NCI-H128 (cell line): ENCODE measurements around the gene ANKRD55.
"Not testable (repeated sequence)": the region's sequence is repeated elsewhere in the genome, so short reads cannot be mapped to it uniquely, and the experiment has no call there.

Experiments
- DNase-seq: peaks from one replicate; lab custom pipeline; 2025; ENCODE audit not compliant: unreplicated experiment; lab: John Stamatoyannopoulos, UW

Gene ANKRD55

GRCh38 chr5:56147106-56147505 lies 86.0 kb downstream of the ANKRD55 start:
- DNase-seq: no peak

GRCh38 chr5:56146674-56147073 lies 86.5 kb downstream of the ANKRD55 start:
- DNase-seq: no peak

DNA sequence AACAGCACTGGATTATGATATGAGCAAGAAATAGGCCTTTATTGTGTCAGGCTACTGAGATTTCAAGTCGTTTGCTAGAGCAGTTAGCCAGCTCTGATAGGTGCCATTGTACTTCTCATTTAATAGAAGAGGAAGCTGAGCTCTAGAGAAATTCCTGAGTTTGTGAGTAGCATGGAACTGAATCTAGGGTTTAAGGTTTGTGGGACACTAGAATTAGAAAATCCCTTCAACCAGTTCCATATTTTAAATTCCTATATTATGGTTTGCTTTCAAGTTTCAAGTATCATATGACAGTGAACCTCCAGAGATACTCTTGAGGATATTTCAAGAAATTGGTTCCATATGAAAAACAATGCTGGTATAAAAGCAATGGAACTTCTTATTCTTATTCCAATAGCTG lies 87.6 kb downstream of the ANKRD55 start:
- DNase-seq: no peak

DNA sequence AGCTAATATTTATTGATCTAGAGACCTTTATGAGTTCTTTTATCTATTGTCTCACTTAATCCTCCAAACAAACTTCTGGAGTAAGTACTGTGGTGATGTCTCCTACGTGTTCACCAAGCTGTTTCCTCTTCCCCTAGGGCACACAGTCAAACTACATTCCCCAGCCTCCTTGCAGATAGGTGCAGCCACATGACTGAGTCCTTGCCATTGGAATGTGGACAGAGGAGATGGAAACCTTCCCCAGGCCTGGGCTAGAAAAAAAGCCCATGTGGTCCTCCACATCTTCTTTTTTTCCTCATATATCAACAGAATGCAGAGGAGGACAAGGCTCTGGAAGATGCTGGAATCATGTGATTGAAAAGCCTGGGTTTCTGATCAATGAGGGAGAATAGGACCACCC lies 88.0 kb downstream of the ANKRD55 start:
- DNase-seq: no peak

DNA sequence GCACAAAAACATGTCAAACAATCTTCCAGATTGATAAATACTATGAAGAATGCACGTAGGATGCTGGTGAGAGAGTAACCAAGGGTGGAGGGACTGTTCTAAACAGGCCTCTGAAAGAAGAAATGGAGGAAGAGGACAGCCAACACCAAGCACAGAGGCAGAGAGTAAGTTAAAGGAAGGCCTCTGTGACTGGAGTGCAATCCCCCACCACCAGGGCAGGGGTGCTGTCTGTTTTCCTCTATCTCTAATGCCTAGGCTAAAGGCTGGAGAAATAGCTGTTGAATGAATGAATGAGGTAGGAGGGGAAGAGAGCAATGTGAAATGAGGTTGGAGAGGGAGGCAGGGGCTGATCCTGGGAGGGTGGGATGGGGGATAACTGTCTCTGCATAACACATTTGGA lies 88.9 kb downstream of the ANKRD55 start:
- no peak for DNase-seq

DNA sequence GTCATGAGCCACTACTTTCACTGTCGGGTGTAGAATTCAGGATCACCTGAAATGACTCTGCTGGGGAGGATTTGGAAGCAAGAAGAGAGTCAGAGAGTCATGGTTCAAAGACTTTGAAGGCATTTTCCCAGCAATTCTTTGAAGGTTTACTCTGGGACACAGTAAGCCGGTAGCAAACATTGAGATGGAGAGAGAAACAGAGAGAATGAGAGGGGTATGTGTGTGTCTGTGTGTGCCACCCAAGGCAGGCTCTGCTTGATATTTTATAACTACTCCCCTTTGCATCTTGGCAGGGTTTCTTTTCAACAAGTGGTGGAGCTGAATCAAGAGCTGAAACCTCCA lies 89.8 kb downstream of the ANKRD55 start:
- no peak for DNase-seq

DNA sequence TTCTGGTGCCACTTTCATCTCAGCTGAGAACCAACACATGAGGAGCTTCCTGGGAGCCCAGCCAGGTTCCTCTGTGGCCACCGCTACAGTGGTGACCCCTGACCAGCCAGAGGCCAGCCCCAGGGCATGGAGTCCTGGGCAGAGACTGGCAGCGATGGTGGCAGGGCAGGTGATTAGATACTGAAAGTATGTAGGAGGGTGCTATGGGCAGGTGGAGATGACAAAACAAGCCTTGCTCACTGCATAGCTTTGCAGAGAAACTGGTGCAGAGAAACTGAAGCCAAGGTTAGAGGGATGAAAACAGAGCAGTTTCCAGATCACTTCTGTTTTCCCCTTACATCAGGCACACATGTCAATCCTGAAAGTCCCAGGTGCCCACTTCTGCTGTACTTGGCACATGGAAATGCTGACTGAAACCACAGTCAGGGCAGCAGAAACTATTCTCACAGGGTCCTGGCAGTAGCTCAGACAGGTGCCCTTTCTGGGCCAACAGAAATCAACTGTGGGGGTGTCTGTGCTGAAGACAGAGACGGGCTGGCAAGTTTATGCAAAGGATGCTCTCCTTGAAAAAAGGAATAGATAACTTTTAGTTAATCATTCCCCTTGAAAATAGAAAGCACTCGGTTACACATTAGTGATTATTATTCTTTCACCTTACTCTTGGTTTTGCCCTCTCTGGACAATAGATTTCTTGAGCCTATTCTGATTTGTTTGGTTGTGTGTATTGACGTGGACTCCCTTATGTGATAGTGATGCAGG lies 90.3 kb downstream of the ANKRD55 start:
- DNase-seq: no peak

DNA sequence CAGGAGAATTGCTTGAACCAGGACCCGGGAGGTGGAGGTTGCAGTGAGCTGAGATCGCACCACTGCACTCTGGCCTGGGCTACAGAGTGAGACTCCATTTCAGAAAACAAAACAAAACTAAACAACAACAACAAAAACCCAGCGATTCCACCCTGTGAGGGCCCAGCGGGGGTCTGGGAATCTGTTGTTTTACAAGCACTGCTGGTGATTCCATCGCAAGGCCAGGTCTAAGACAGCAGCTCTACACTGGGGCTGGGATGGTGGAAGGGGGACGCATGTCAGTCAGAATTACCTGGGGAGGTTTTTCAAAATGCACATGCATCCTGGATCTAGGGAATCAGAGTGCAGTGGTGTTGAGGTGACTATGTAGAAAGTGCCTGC lies 90.9 kb downstream of the ANKRD55 start:
- no peak for DNase-seq

DNA sequence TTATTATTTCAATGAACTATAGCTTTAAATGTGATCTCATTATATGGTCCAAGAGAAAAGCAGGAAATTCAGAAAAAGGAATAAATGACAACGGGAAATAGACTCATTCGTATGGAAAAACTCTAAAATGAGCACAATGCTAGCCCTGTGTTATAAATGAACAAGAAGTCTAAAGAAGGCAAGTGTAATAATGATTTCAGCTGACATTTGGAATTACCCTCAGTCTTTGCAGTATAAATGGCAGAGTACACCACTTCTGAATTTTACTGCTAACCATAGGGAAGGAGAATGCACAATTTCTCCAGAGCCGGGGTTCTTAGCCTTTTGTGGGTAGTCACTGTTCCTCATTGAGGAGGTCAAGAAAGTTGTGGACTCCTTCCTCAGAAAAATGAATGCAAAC lies 93.1 kb downstream of the ANKRD55 start:
- DNase-seq: no peak

DNA sequence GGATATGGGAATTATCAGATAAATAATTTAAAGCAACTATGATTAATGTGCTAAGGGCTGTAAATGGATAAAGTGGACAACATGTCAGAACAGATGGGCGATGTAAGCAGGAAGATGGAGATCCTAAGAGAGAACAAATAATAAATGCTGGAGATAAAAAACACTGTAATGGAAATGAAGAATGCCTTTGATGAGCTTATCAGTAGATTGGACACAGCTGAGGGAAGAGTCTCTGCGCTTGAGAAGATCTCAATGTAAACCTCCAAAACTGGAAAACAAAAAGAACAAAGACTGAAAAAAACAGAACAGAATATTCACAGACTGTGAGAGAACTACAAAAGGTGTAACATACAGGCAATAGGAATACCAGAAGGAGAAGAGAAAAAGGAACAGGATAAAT lies 102.5 kb downstream of the ANKRD55 start:
- DNase-seq: no peak

DNA sequence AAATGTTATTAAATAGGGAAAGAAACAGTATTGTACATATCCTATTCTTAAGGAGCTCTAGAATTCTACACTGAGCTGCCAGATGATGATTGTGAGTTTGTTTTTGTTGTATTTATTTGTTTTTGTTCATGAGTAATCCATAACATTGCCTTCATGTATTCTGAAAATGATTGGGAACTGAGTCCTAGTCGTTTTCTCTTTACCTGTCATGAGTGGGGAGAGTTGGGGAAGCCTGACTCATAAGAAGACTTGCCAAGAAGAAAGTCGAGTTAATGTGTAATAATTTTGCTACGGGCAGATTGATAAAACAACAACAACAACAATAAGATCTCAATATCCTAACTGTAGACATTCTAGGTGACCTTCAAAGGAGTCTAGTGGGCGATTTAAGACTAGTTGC lies 103.8 kb downstream of the ANKRD55 start:
- no peak for DNase-seq

DNA sequence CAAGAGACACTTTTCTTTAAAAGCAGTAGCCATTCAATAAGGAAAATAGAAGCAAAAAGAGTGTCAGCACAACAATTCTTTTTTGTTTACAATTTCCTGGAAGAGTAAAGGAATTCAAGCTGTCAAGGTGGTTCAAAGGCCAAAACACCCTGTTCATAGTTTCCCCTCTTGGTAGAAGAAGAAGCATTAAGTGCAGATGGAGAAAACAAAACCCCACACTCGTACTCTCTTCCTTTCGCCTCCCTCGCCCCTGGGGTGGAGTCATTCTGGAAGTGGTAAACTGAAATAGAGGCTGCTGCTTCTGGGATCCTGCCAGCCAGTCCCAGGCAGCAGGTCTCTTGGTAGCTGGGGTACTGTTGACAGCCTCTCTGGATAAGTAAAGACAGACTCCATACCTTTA lies 105.0 kb downstream of the ANKRD55 start:
- no peak for DNase-seq

DNA sequence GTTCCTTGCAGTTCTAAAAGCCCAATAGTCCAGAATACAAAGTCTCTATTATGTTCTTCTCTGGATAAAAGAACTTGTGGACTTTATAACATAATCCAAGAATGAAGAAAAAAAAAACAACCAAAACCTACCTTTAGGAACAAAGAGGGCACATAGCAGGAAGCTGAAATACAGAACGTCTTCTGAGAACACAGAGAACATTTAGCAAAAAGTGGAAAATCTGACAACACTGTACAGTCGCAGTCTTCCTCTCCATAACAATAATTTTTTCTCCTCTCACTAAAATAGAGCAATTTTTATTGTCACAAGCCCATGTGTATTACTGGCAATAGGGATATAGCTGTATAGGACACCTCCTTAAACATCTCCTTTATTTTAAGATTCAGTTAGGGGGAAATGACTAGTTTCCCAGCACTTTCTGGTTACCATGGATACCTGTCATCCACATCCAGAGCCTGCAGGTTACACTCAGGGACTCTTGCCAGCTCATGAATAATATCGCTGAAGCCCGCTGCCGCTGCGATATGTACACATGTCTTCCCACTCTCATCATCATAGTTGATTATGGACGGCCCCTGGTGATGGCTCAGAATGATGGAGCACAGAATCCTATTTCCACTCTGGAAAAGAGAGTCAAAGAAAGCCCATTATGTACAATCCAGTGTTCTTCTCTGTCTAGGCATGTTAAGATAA lies 106.5 kb downstream of the ANKRD55 start:
- no peak for DNase-seq

- no peak for DNase-seq
Measured at GRCh38 chr5:56123531-56124243, 109.4 kb downstream of the ANKRD55 start.

- not testable (repeated sequence) for DNase-seq
Measured at GRCh38 chr5:56122360-56122985, 110.7 kb downstream of the ANKRD55 start.

- no peak for DNase-seq
Measured at GRCh38 chr5:56119050-56119449, 114.1 kb downstream of the ANKRD55 start.

- no peak for DNase-seq
Measured at GRCh38 chr5:56116599-56117141, 116.5 kb downstream of the ANKRD55 start.

DNA sequence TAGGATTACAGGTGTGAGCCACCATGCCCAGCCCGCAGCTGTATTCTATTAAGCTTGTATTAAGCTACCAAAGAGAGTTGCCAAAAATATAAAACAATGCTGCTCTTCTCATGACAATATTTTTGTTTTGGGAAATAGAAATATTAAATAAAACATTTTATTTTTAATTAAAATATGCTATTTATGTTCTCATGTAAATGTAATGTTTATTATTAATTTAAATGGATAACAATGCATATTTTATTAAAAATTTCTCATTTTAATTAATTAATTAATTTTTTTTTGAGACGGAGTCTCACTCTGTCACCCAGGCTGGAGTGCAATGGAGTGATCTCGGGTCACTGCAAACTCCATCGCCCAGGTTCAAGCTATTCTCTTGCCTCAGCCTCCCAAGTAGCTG lies 117.5 kb downstream of the ANKRD55 start:
- no peak for DNase-seq

- no peak for DNase-seq
Measured at GRCh38 chr5:56112526-56113121, 120.5 kb downstream of the ANKRD55 start.

GRCh38 chr5:56111404-56111781 lies 121.7 kb downstream of the ANKRD55 start:
- no peak for DNase-seq
